Hepatocyte (in vitro differentiated cells): ENCODE results near the gene MID1. TPM values are rescaled to one million over a fixed set of nuclear protein-coding genes. Genes with fewer than 3 reads are reported as not detected.

Source experiments
- DNase-seq: peaks from one replicate; pipeline ENCODE4 v3.0.0-alpha.2; 2016; ENCODE audit warnings: low spot score
- H2AFZ ChIP-seq: fragments of 200-600 bp; sonication (generic); 2 replicates; pipeline ENCODE4 v1.6.0; 2016; ENCODE audit warnings: antibody characterized with exemption, mild to moderate bottlenecking
- H3K27ac ChIP-seq: fragments of 200-600 bp; sonication (generic); 2 replicates; pipeline ENCODE4 v1.5.1; 2016; ENCODE audit warnings: mild to moderate bottlenecking
- H3K27me3 ChIP-seq: fragments of 200-600 bp; sonication (generic); 2 replicates; pipeline ENCODE4 v1.6.1; 2016
- H3K36me3 ChIP-seq: fragments of 200-600 bp; sonication (generic); replicated peaks from 2 replicates; pipeline ENCODE4 v1.5.1; 2016; ENCODE audit warnings: low read depth; ENCODE audit not compliant: insufficient read depth
- H3K4me1 ChIP-seq: fragments of 200-600 bp; sonication (generic); 2 replicates; pipeline ENCODE4 v1.5.1; 2016; ENCODE audit warnings: mild to moderate bottlenecking, moderate library complexity; ENCODE audit not compliant: insufficient read depth
- H3K4me2 ChIP-seq: fragments of 200-600 bp; sonication (generic); 2 replicates; pipeline ENCODE4 v1.6.0; 2016
- H3K4me3 ChIP-seq: fragments of 200-600 bp; sonication (generic); 2 replicates; pipeline ENCODE4 v1.5.1; 2016; ENCODE audit warnings: mild to moderate bottlenecking
- H3K79me2 ChIP-seq: fragments of 200-600 bp; sonication (generic); 2 replicates; pipeline ENCODE4 v1.6.0; 2017; ENCODE audit warnings: mild to moderate bottlenecking
- H3K9me2 ChIP-seq: fragments of 200-600 bp; sonication (generic); replicated peaks from 2 replicates; pipeline ENCODE4 v1.6.0; 2017; ENCODE audit warnings: mild to moderate bottlenecking; ENCODE audit not compliant: insufficient read depth
- H3K9me3 ChIP-seq: fragments of 200-600 bp; sonication (generic); 2 replicates; pipeline ENCODE4 v1.5.1; 2016; ENCODE audit warnings: low read depth, mild to moderate bottlenecking
- H4K20me1 ChIP-seq: fragments of 200-600 bp; sonication (generic); 2 replicates; pipeline ENCODE4 v1.6.0; 2016; ENCODE audit warnings: mild to moderate bottlenecking; ENCODE audit not compliant: insufficient read depth, poor library complexity, severe bottlenecking
- EZH2 ChIP-seq: fragments of 200-600 bp; sonication (generic); IDR thresholded peaks from 2 replicates; pipeline ENCODE4 v1.6.1; 2016; ENCODE audit warnings: antibody characterized with exemption, mild to moderate bottlenecking, borderline replicate concordance
- EZH2phosphoT487 ChIP-seq: fragments of 200-600 bp; sonication (generic); IDR thresholded peaks from one replicate; pipeline ENCODE4 v1.6.1; 2018; ENCODE audit warnings: antibody characterized with exemption, mild to moderate bottlenecking, low read depth, moderate library complexity; ENCODE audit not compliant: unreplicated experiment, severe bottlenecking
- WGBS: methylation state at CpG from one replicate; pipeline ENCODE4 v1.1.6; 2016; ENCODE audit warnings: low lambda C conversion rate; ENCODE audit errors: missing lambda C conversion rate; 5-methylcytosine and 5-hydroxymethylcytosine counted together
- polyA plus RNA-seq: library from polyadenylated mRNA; unstranded; fragments of >200 nt; fragmentation: Nextera tagmentation; extraction: Ambion mirVana; gene quantifications from 2 replicates; pipeline ENCODE4 v1.2.1, GENCODE V29; 2016
- total RNA-seq: library from RNA; depleted of rRNA; stranded (reverse); fragments of >200 nt; gene quantifications from 2 replicates; pipeline ENCODE4 v1.2.3, GENCODE V29; 2014
- TF ChIP-seq, protein P1 (sequence below): fragments of 200-600 bp; sonication (generic); IDR thresholded peaks from 2 replicates; pipeline ENCODE4 v1.5.1; 2016; ENCODE audit warnings: antibody characterized with exemption, mild to moderate bottlenecking; ENCODE audit not compliant: poor library complexity

The MID1 gene
- total and polyA plus RNA-seq, 2 experiments from 2014 or later = 21.1 to 21.3 TPM

DNA sequence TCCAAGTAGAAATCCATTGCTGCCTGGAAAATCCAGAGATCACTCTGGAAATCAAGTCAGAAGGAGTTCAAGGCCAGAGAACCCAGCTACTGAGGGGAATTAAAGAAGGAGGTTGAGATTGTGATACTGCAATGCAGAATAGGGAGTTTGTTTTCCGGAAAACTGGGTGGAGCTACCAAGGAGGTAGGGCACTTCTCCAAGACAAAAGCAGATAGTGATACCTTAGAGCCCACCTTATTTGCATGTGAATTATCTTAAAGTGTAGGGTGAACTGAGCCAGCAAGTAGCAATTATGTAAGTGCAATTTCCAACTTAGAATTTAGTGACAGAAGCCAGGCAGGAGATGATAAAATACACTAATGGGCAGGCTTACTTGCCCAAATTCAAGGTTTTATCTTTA is 178.9 kb downstream of the MID1 start:
- WGBS = 85% methylated on average over 1 of the region's 1 CpG
- no peak overlapping the region for H3K27ac ChIP-seq
- no peak for TF ChIP-seq EZH2
- TF ChIP-seq EZH2phosphoT487 = no peak
- TF ChIP-seq, protein P1, sequence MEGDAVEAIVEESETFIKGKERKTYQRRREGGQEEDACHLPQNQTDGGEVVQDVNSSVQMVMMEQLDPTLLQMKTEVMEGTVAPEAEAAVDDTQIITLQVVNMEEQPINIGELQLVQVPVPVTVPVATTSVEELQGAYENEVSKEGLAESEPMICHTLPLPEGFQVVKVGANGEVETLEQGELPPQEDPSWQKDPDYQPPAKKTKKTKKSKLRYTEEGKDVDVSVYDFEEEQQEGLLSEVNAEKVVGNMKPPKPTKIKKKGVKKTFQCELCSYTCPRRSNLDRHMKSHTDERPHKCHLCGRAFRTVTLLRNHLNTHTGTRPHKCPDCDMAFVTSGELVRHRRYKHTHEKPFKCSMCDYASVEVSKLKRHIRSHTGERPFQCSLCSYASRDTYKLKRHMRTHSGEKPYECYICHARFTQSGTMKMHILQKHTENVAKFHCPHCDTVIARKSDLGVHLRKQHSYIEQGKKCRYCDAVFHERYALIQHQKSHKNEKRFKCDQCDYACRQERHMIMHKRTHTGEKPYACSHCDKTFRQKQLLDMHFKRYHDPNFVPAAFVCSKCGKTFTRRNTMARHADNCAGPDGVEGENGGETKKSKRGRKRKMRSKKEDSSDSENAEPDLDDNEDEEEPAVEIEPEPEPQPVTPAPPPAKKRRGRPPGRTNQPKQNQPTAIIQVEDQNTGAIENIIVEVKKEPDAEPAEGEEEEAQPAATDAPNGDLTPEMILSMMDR = no peak
- no peaks in the 10 kb centered on the region for H3K79me2 ChIP-seq
- no peak overlapping the region for H3K4me2 ChIP-seq
- no peaks in the 10 kb centered on the region for H3K9me2 ChIP-seq
- H3K27me3 ChIP-seq = no peaks in the 10 kb centered on the region
- no peak overlapping the region for H3K4me3 ChIP-seq
- no peak for DNase-seq
- H3K4me1 ChIP-seq = no peaks in the 10 kb centered on the region
- H3K36me3 ChIP-seq = no peaks in the 10 kb centered on the region
- no peaks in the 10 kb centered on the region for H3K9me3 ChIP-seq
- H4K20me1 ChIP-seq = no peaks in the 10 kb centered on the region
- H2AFZ ChIP-seq = no peak overlapping the region

DNA sequence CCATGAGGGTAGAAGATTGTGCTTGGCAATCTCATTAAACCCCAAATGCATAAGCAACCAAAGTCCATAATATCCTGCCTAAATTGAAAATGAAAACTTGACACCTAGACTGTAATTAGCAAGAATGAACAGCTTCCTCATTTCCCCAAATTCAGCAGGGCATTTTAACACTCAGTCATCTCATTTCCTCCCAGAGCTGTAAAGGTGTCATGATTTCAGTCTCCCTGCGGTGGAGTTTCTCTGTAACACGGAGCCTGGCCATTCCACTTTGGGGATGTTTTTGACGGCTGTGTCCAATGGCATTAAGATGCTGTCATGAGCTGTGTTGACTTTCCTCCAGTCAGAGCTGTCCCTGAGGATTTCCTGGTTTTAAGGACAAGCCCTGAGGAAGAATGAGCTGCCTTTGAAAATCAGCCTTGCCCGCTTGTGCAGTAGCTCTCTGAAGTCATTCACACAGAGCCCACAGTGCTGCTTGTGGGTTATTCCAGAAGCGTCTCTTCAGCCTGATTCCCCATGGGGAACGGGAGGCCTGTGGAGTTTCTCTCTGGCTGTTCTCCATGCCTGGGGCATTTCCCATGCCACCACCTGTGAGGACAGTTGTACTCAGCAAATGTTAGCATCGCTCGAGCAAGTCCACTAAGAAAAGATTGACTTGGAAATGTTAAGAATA is 187.0 kb downstream of the MID1 start:
- no peaks in the 10 kb centered on the region for H4K20me1 ChIP-seq
- H3K9me3 ChIP-seq = no peaks in the 10 kb centered on the region
- H3K4me1 ChIP-seq = no peaks in the 10 kb centered on the region
- H3K27me3 ChIP-seq = no peaks in the 10 kb centered on the region
- no peak overlapping the region for H3K4me3 ChIP-seq
- no peak overlapping the region for H3K27ac ChIP-seq
- no peaks in the 10 kb centered on the region for H3K79me2 ChIP-seq
- H3K36me3 ChIP-seq = no peaks in the 10 kb centered on the region
- H3K9me2 ChIP-seq = no peaks in the 10 kb centered on the region
- DNase-seq = no peak
- WGBS = 81% methylated on average over 8 of the region's 8 CpGs
- no peak overlapping the region for H3K4me2 ChIP-seq
- no peak overlapping the region for H2AFZ ChIP-seq
- TF ChIP-seq, protein P1 = no peak
- no peak for TF ChIP-seq EZH2

DNA sequence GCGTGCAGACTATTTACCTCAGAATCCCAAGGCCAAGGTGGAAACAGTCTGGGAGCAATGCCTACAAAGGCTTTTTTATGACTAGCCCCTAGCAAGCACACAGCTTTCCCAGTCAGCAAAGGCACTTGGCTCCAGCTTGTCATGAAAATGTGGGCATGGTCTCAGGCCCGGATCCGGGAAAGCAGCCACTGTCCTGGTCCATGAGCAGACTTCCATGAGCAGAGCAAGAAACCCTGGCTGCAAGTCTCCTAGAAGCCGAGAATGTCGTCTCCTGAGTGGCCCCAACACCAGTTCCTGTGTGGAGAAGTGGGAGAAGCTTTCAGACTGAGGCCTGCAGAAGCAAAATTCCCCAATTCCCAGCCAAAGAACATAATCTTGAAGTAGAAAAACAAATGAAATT is 190.5 kb downstream of the MID1 start:
- H2AFZ ChIP-seq = no peak overlapping the region
- H4K20me1 ChIP-seq = no peaks in the 10 kb centered on the region
- TF ChIP-seq, protein P1 = no peak
- 64% methylated on average over 5 of the region's 5 CpGs for WGBS
- H3K4me3 ChIP-seq = no peak overlapping the region
- H3K27ac ChIP-seq = no peak overlapping the region
- no peaks in the 10 kb centered on the region for H3K9me3 ChIP-seq
- H3K9me2 ChIP-seq = no peaks in the 10 kb centered on the region
- H3K79me2 ChIP-seq = no peaks in the 10 kb centered on the region
- no peaks in the 10 kb centered on the region for H3K4me1 ChIP-seq
- no peaks in the 10 kb centered on the region for H3K36me3 ChIP-seq
- H3K4me2 ChIP-seq = no peak overlapping the region
- H3K27me3 ChIP-seq = no peaks in the 10 kb centered on the region
- DNase-seq = no peak

DNA sequence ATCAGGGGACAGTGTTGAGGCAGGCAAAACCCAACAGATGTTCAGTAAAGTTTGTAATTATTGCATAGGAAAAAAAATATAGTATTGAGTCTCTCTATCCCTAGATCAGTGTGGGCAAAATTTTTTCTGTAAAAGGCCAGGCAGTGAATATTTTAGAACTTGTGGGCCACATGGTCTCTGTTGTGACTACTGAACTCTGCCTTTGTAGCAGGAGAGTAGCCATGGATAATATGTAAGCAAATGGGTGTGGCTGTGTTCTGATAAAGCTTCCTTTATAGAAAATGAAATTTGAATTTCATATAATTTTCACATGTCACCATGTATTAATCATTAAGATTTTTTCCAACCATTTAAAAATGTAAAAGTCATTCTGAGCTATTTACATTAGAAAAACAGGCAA is 193.1 kb downstream of the MID1 start:
- H2AFZ ChIP-seq = no peak overlapping the region
- TF ChIP-seq, protein P1 = no peak
- no peak overlapping the region for H3K4me2 ChIP-seq
- H3K36me3 ChIP-seq = no peaks in the 10 kb centered on the region
- DNase-seq = no peak
- no peaks in the 10 kb centered on the region for H3K4me1 ChIP-seq
- H3K9me3 ChIP-seq = no peaks in the 10 kb centered on the region
- H3K27me3 ChIP-seq = no peaks in the 10 kb centered on the region
- no peak overlapping the region for H3K27ac ChIP-seq
- H3K9me2 ChIP-seq = no peaks in the 10 kb centered on the region
- no peaks in the 10 kb centered on the region for H3K79me2 ChIP-seq
- no peak overlapping the region for H3K4me3 ChIP-seq
- no peaks in the 10 kb centered on the region for H4K20me1 ChIP-seq
